Cardiac muscle cell (in vitro differentiated cells and primary cell): ENCODE data around the gene SLC38A1. TPM values are rescaled to one million over a fixed set of nuclear protein-coding genes. Genes with fewer than 3 reads are reported as not detected.

Source experiments
- DNase-seq, 2 donors: peaks; one replicate each; pipeline versions ENCODE4 v3.0.0 to v3.0.0-alpha.2; 2010 to 2017; ENCODE audit warnings: low read depth in 1 of 2, low spot score in 1 of 2
- H3K27ac ChIP-seq: fragments of 200-600 bp; sonication (generic); 2 replicates; pipeline ENCODE4 v1.5.1; 2016
- H3K27me3 ChIP-seq: fragments of 200-600 bp; sonication (generic); 2 replicates; pipeline ENCODE4 v1.6.0; 2016; ENCODE audit warnings: control low read depth
- H3K36me3 ChIP-seq: fragments of 200-600 bp; sonication (generic); 2 replicates; pipeline ENCODE4 v1.5.1; 2016; ENCODE audit warnings: control low read depth
- H3K4me1 ChIP-seq: fragments of 200-600 bp; sonication (generic); 2 replicates; pipeline ENCODE4 v1.8.1; 2017; ENCODE audit warnings: low read depth, mild to moderate bottlenecking, mixed run types
- H3K4me3 ChIP-seq: fragments of 200-600 bp; sonication (generic); 2 replicates; pipeline ENCODE4 v1.5.1; 2016; ENCODE audit warnings: mild to moderate bottlenecking
- H3K9me3 ChIP-seq: fragments of 200-600 bp; sonication (generic); 2 replicates; pipeline ENCODE4 v1.5.1; 2017; ENCODE audit warnings: low read depth, mild to moderate bottlenecking, control low read depth
- polyA plus RNA-seq: library from polyadenylated mRNA; unstranded; fragments of >200 nt; fragmentation: Nextera tagmentation; extraction: Ambion mirVana; gene quantifications from 2 replicates; pipeline ENCODE4 v1.2.1, GENCODE V29; 2016
- total RNA-seq: library from RNA; depleted of rRNA; stranded (reverse); fragments of >200 nt; gene quantifications from 2 replicates; pipeline ENCODE4 v1.2.3, GENCODE V29; 2016
- TF ChIP-seq, protein P1 (sequence below): IDR thresholded peaks from 2 replicates; pipeline ENCODE4 v1.5.1; 2012; ENCODE audit warnings: low read depth, mild to moderate bottlenecking, low read length

The SLC38A1 gene
- total RNA-seq, result 50.8 and 59.6 TPM in 2 replicates
- polyA plus RNA-seq, result 54.3 and 62.2 TPM in 2 replicates

DNA sequence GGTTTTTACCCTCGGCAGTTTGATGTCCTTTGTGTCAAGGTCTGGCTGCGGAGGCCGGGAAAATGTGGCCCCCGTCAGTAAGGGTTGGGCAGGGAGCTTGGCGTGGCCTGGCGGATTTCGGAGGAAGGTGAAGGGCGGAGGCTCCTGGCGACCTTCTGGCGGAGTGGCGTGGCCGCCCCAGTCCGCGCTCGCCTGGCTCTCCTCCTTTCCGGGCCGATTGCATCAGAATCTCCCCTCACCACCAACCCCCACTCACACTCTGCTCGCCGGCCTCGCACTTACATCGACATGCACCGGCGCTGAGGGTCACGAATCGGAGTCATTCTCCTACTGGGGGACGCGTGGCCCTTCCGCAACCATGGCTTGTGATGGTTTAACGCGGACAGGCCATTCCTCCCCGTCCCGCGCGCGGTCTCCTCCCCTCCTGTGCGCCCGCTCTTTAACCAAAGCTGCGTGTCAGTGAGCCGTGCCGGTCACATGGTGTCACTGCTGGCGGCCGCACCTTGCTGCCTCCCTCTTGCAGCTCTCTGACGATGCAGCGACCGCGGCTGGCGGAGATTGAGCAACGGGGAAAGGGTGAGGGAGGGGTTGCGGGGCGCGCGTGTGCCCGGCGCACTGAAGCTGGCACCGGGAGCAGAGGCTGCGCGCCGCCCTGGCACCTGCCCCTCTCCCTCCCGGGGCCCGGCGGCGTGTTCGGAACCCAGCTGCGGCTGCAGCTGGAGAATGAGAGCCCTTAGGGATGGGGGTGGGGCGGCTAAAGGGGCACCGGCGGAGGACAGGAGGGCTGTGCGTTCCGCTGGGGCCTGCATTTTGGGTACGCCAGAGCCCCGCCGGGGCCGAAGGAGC lies at the start of gene SLC38A1:
SLC38A1 (minus strand) TSS at position 461 of the 846 bp plus-strand sequence. CDS start 29,243 bp downstream, outside the sequence.
- Histone ChIP-seq H3K9me3 (no peaks in the 10 kb centered on the region), H3K36me3 (no peaks in the 10 kb centered on the region), H3K27me3 (no peaks in the 10 kb centered on the region), H3K4me1 (peaks cover 28% of the 10 kb centered on the region), H3K4me3 (peak within 1 kb of the TSS; percentile 72), H3K27ac (peak within 1 kb of the TSS; percentile 92)
- TF ChIP-seq, protein P1, sequence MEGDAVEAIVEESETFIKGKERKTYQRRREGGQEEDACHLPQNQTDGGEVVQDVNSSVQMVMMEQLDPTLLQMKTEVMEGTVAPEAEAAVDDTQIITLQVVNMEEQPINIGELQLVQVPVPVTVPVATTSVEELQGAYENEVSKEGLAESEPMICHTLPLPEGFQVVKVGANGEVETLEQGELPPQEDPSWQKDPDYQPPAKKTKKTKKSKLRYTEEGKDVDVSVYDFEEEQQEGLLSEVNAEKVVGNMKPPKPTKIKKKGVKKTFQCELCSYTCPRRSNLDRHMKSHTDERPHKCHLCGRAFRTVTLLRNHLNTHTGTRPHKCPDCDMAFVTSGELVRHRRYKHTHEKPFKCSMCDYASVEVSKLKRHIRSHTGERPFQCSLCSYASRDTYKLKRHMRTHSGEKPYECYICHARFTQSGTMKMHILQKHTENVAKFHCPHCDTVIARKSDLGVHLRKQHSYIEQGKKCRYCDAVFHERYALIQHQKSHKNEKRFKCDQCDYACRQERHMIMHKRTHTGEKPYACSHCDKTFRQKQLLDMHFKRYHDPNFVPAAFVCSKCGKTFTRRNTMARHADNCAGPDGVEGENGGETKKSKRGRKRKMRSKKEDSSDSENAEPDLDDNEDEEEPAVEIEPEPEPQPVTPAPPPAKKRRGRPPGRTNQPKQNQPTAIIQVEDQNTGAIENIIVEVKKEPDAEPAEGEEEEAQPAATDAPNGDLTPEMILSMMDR, result no peak
- peak; percentile 71 to 87 for DNase-seq

DNA sequence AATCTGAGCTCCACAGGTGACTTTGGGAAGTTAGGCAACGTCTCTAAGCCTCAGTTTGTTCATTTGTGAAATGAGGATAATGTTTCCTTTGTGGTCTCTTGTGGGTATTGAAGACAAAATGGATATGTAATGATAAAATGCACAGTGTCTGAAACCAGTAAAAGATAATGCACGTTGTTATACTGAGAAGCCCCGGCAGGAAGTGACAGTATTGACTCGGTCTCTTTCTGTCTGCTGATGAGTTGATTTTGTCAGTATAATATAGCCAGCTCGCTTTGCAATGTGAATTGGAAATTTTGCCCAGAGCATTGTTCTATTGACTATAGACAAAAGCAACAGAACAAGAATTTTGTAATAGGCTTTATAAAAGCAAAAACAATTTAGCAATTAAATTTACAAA lies 49.2 kb upstream of the SLC38A1 start:
- H3K36me3 ChIP-seq, result no peaks in the 10 kb centered on the region
- H3K27ac ChIP-seq, result no peak overlapping the region
- TF ChIP-seq, protein P1, result no peak
- no peaks in the 10 kb centered on the region for H3K27me3 ChIP-seq
- no peaks in the 10 kb centered on the region for H3K4me1 ChIP-seq
- no peak overlapping the region for H3K4me3 ChIP-seq
- H3K9me3 ChIP-seq, result no peaks in the 10 kb centered on the region
- no peak for DNase-seq

DNA sequence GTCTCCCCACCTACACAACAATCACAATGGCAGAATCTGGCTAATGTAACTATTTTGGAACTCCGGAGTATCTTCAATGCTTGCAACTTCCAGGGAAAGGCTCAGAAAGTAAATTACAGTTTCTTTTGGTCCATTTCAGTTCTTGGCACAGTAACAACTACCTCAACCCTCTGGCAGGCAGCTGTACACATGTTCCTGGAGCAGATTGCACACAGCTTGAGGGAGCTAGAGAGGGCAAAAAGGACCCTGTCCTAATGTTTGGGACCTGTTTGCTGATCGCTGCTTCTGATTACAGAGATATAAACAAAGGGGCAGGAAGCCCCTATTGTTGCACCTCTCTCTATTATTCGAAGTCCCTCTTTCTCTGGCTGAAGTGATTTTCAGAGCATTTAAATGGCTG lies 35.2 kb upstream of the SLC38A1 start:
- H3K27ac ChIP-seq, result no peak overlapping the region
- H3K36me3 ChIP-seq, result no peaks in the 10 kb centered on the region
- no peaks in the 10 kb centered on the region for H3K9me3 ChIP-seq
- DNase-seq, result peak in 1 of 2 donors; percentile 23
- TF ChIP-seq, protein P1, result no peak
- H3K4me1 ChIP-seq, result peaks cover 21% of the 10 kb centered on the region
- no peaks in the 10 kb centered on the region for H3K27me3 ChIP-seq
- H3K4me3 ChIP-seq, result no peak overlapping the region

DNA sequence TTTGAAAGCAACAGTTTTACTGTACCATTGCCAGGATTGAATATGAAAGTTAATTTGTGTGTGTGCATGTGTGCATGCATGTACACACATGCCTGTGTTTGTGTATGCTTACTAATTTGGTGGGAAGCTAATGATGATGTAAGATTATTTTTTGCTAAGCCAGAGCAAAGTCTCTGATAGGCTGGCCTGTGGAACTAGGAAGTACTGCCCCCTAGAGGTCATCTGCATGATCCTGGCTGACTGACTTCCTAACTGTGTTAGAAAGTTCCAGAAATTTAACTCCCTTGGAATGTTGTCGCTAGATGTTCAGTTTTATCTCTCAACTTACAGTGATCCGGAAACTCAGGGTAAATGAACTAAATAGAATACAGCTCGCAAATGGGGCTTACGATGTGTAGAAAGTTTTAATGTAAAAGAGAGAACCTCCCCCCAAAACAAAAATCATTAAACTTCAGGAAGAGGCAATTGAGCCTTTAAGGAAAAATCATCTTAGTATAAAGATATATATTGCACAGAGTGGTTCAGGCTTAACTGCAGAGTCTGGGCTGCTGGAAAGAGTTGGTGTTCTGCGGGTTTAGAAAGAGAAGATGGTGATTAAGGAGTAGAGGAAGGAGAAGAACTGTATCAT lies 34.3 kb upstream of the SLC38A1 start:
- DNase-seq, result peak; percentile 47 to 55
- no peaks in the 10 kb centered on the region for H3K36me3 ChIP-seq
- H3K27ac ChIP-seq, result no peak overlapping the region
- TF ChIP-seq, protein P1, result peak; percentile 55
- H3K4me1 ChIP-seq, result peaks cover 29% of the 10 kb centered on the region
- H3K4me3 ChIP-seq, result no peak overlapping the region
- no peaks in the 10 kb centered on the region for H3K27me3 ChIP-seq
- no peaks in the 10 kb centered on the region for H3K9me3 ChIP-seq

DNA sequence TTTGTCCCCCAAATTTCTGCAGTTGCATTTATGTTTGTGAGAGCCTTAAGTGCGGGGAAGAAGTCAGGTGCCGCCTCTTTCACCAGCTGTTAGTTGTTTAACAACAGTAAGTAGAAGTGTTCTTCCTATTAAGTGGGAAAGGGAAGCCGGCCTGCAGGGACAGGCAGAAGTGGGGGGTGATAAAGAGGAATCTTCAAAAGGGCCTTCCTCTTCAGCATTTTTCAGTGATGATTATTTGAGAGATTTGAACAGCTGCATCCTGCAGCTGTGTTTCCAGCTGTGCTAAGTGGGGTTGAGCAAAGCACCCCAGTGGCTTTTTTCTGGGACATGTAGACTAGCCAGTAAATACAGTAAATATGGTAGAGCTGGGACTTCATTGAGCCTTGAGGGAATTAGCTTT lies 32.1 kb upstream of the SLC38A1 start:
- no peaks in the 10 kb centered on the region for H3K36me3 ChIP-seq
- H3K27me3 ChIP-seq, result no peaks in the 10 kb centered on the region
- no peaks in the 10 kb centered on the region for H3K9me3 ChIP-seq
- peak in 1 of 2 donors; percentile 26 for DNase-seq
- H3K4me3 ChIP-seq, result no peak overlapping the region
- H3K4me1 ChIP-seq, result peaks cover 35% of the 10 kb centered on the region
- no peak overlapping the region for H3K27ac ChIP-seq
- TF ChIP-seq, protein P1, result no peak
